Panc1 (cell line): ENCODE data around the gene NQO1. TPM values are rescaled to one million over a fixed set of nuclear protein-coding genes. Genes with fewer than 3 reads are reported as not detected.

Experiments
- ATAC-seq: fragments of 200-7000 bp; cut with Tn5 transposase; 2 replicates; pipeline ENCODE4 v1.9.1; 2020; ENCODE audit warnings: mild to moderate bottlenecking, moderate library complexity
- BruUV-seq: library from RNA; stranded (reverse); fragments of 400-500 nt; replicated peaks from 2 replicates; lab custom pipeline; 2021; lab: Mats Ljungman, UMichigan
- CTCF ChIA-PET: fragments of 300-600 bp; sonication (Branson Sonifier 250); formaldehyde crosslinking; loops from one replicate; lab custom pipeline; 2022; ENCODE audit warnings: antibody characterized with exemption; lab: Charles Lee
- POLR2A ChIA-PET: fragments of 300-600 bp; sonication (Branson Sonifier 250); formaldehyde crosslinking; loops from one replicate; lab custom pipeline; 2022; ENCODE audit warnings: antibody characterized with exemption; lab: Charles Lee
- DNase-seq: peaks from one replicate; pipeline ENCODE4 v3.0.0-alpha.2; 2010; ENCODE audit warnings: low read depth, low spot score
- H3K27ac ChIP-seq: 2 replicates; pipeline ENCODE4 v1.5.1; 2011; ENCODE audit warnings: mild to moderate bottlenecking, low read length, inconsistent platforms
- H3K27me3 ChIP-seq: fragments of 200-500 bp; sonication (Bioruptor generic); 2 replicates; pipeline ENCODE4 v1.6.0; 2014; ENCODE audit warnings: low read length, inconsistent platforms; ENCODE audit not compliant: control insufficient read depth, insufficient read depth
- H3K36me3 ChIP-seq: fragments of 200-500 bp; sonication (Bioruptor generic); 2 replicates; pipeline ENCODE4 v1.5.1; 2014; ENCODE audit warnings: inconsistent platforms, mild to moderate bottlenecking, low read length, moderate library complexity; ENCODE audit not compliant: control insufficient read depth, insufficient read depth
- H3K4me1 ChIP-seq: 2 replicates; pipeline ENCODE4 v1.5.1; 2011; ENCODE audit warnings: inconsistent platforms, mild to moderate bottlenecking, low read length, moderate library complexity; ENCODE audit not compliant: control insufficient read depth, insufficient read depth
- H3K4me3 ChIP-seq, 2 experiments: 2 replicates each; pipeline ENCODE4 v1.5.1; 2011 to 2012; ENCODE audit warnings: low read depth in 2 of 2, low read length in 2 of 2, mild to moderate bottlenecking in 2 of 2, inconsistent platforms in 1 of 2, moderate library complexity in 1 of 2
- H3K9me3 ChIP-seq: fragments of 200-500 bp; sonication (Bioruptor generic); 2 replicates; pipeline ENCODE4 v1.5.1; 2014; ENCODE audit warnings: low read depth, mild to moderate bottlenecking, inconsistent platforms, low read length, moderate library complexity; ENCODE audit not compliant: control insufficient read depth, insufficient read depth
- CTCF ChIP-seq: fragments of 450-650 bp; IDR thresholded peaks from 2 replicates; pipeline ENCODE4 v1.5.1; 2017; ENCODE audit warnings: mild to moderate bottlenecking
- POLR2AphosphoS5 ChIP-seq: IDR thresholded peaks from 2 replicates; pipeline ENCODE4 v1.6.1; 2012; ENCODE audit warnings: mild to moderate bottlenecking, low read depth, low read length, moderate library complexity
- REST ChIP-seq, 2 experiments: IDR thresholded peaks; 2 replicates each; pipeline ENCODE4 v1.6.1; 2011 to 2012; ENCODE audit warnings: low read depth in 2 of 2, control low read depth in 1 of 2, low read length in 1 of 2, mild to moderate bottlenecking in 1 of 2, moderate library complexity in 1 of 2; ENCODE audit not compliant: insufficient read depth in 1 of 2
- SIN3A ChIP-seq: IDR thresholded peaks from 2 replicates; pipeline ENCODE4 v1.6.1; 2012; ENCODE audit warnings: low read depth, mild to moderate bottlenecking, low read length, moderate library complexity, borderline replicate concordance; ENCODE audit not compliant: insufficient read depth
- TCF7L2 ChIP-seq: IDR thresholded peaks from 2 replicates; pipeline ENCODE4 v1.6.1; 2011; ENCODE audit warnings: mild to moderate bottlenecking, low read depth, low read length, inconsistent platforms
- in situ Hi-C: cut with HindIII; loops from 2 replicates; pipeline ENCODE4 v1.10.0; 2016; ENCODE audit warnings: low sequenced_read_pairs, low pct_unique_long_range_greater_than_20kb
- intact Hi-C: fragments of 100-400 bp; cut with micrococcal nuclease; formaldehyde crosslinking; loops from one replicate; pipeline ENCODE4 v1.10.0; 2022; ENCODE audit not compliant: unreplicated experiment
- total RNA-seq: library from RNA; stranded (reverse); gene quantifications from one replicate; pipeline ENCODE4 v1.2.1, GENCODE V29; 2021; ENCODE audit not compliant: unreplicated experiment

NQO1 gene
- total RNA-seq, 1 experiment from 2014 or later: 147 TPM

- no peak for TF ChIP-seq CTCF
- TF ChIP-seq REST (IDR thresholded peaks at IDR 0.05; ENCODE audit: insufficient read depth in 1 of 2, low read depth in 2 of 2, low read length in 1 of 2): no peak
- TF ChIP-seq SIN3A: no peak
- TF ChIP-seq POLR2AphosphoS5: no peak
- TF ChIP-seq TCF7L2: no peak
- Histone ChIP-seq H3K36me3 (no peaks in the 10 kb centered on the region; the same call in 1 of the 2 replicates), H3K27me3 (no peaks in the 10 kb centered on the region), H3K4me1 (peaks cover 7% of the 10 kb centered on the region), H3K4me3 (no peak overlapping the region), H3K27ac (no peak overlapping the region), H3K9me3 (no peaks in the 10 kb centered on the region)
- intact Hi-C loops (no loop called here), in situ Hi-C loops (no loop called here)
- CTCF ChIA-PET: no interaction called here
- ATAC-seq (no peak), DNase-seq (no peak)
- BruUV-seq: no TSS peak
- POLR2A ChIA-PET: interaction anchor here (0.6 kb wide), 1 partner anchor 44 kb away, joined by 7 read pairs; no protein-coding TSS in a partner anchor
These were observed 41.3 kb upstream of the NQO1 start for GRCh38 chr16:69767459-69768229.

- BruUV-seq: TSS peak; percentile 80
- H3K36me3 ChIP-seq: no peaks in the 10 kb centered on the region; the same call in 1 of the 2 replicates
These were observed 37.2 kb upstream of the NQO1 start for GRCh38 chr16:69763599-69763942.

More at GRCh38 chr16:69763599-69763942, 37.2 kb upstream of the NQO1 start:
- POLR2A ChIA-PET: no interaction called here
- in situ Hi-C loops: no loop called here
- intact Hi-C loops: no loop called here
- CTCF ChIA-PET: no interaction called here
- H3K4me3 ChIP-seq: peak overlapping the region; percentile 85 to 92; a peak in 3 of 4 replicates
- ATAC-seq (no peak), DNase-seq (no peak)
- H3K27ac ChIP-seq: no peak overlapping the region
- H3K27me3 ChIP-seq: no peaks in the 10 kb centered on the region
- TF ChIP-seq SIN3A (no peak), POLR2AphosphoS5 (no peak), REST (IDR thresholded peaks at IDR 0.05; ENCODE audit: insufficient read depth in 1 of 2, low read depth in 2 of 2, low read length in 1 of 2) (no peak), TCF7L2 (no peak), CTCF (no peak)
- peaks cover 7% of the 10 kb centered on the region for H3K4me1 ChIP-seq
- no peaks in the 10 kb centered on the region for H3K9me3 ChIP-seq
